SK-N-SH treated with all-trans-retinoic acid at 6 μM for 48 hours (cell line): ENCODE results near the gene RAB31.

ENCODE experiments used
- ATAC-seq: fragments of 200-7000 bp; cut with Tn5 transposase; 3 replicates; pipeline ENCODE4 v1.9.1; 2020; ENCODE audit warnings: mild to moderate bottlenecking, moderate library complexity
- ARNTL ChIP-seq: fragments of 450-650 bp; formaldehyde crosslinking; IDR thresholded peaks from 2 replicates; pipeline ENCODE4 v1.5.0; 2020; ENCODE audit warnings: low read depth, mild to moderate bottlenecking, moderate library complexity, borderline replicate concordance
- BACH2 ChIP-seq: fragments of 250-450 bp; sonication (Bioruptor Pico); IDR thresholded peaks from 2 replicates; pipeline ENCODE4 v1.9.0; 2021; ENCODE audit warnings: mild to moderate bottlenecking, borderline replicate concordance
- CREB5 ChIP-seq: fragments of 250-450 bp; sonication (Bioruptor Pico); IDR thresholded peaks from 2 replicates; pipeline ENCODE4 v1.5.1; 2020; ENCODE audit warnings: low read depth, mild to moderate bottlenecking, moderate library complexity
- CSDC2 ChIP-seq: fragments of 250-450 bp; sonication (Bioruptor Pico); IDR thresholded peaks from 2 replicates; pipeline ENCODE4 v1.5.0; 2020; ENCODE audit warnings: mild to moderate bottlenecking, moderate library complexity
- CSRNP3 ChIP-seq: fragments of 250-450 bp; sonication (Bioruptor Pico); IDR thresholded peaks from 2 replicates; pipeline ENCODE4 v1.5.1; 2021; ENCODE audit warnings: mild to moderate bottlenecking, moderate library complexity
- GLIS3 ChIP-seq: fragments of 250-450 bp; sonication (Bioruptor Pico); IDR thresholded peaks from 2 replicates; pipeline ENCODE4 v1.5.0; 2020; ENCODE audit warnings: mild to moderate bottlenecking, moderate library complexity
- ISL1 ChIP-seq: fragments of 250-450 bp; sonication (Bioruptor Pico); IDR thresholded peaks from 2 replicates; pipeline ENCODE4 v2.1.2; 2022; ENCODE audit warnings: mild to moderate bottlenecking, moderate library complexity
- OSR1 ChIP-seq: fragments of 250-450 bp; sonication (Bioruptor Pico); IDR thresholded peaks from 2 replicates; pipeline ENCODE4 v1.8.0; 2022; ENCODE audit warnings: moderate library complexity, mild to moderate bottlenecking, inconsistent platforms
- PPARA ChIP-seq: fragments of 250-450 bp; sonication (Bioruptor Pico); IDR thresholded peaks from 2 replicates; pipeline ENCODE4 v1.5.0; 2020; ENCODE audit warnings: mild to moderate bottlenecking, borderline replicate concordance
- RARB ChIP-seq: fragments of 250-450 bp; sonication (Bioruptor Pico); IDR thresholded peaks from 2 replicates; pipeline ENCODE4 v1.8.0; 2021; ENCODE audit warnings: mild to moderate bottlenecking, moderate library complexity
- SNAI2 ChIP-seq: fragments of 250-450 bp; sonication (Bioruptor Pico); IDR thresholded peaks from 2 replicates; pipeline ENCODE4 v1.5.0; 2020; ENCODE audit warnings: mild to moderate bottlenecking, moderate library complexity
- TOX ChIP-seq: fragments of 250-450 bp; sonication (Bioruptor Pico); IDR thresholded peaks from 2 replicates; pipeline ENCODE4 v1.8.0; 2021; ENCODE audit warnings: mild to moderate bottlenecking, moderate library complexity, borderline replicate concordance
- ZC3H10 ChIP-seq: fragments of 250-450 bp; sonication (Bioruptor Pico); IDR thresholded peaks from 2 replicates; pipeline ENCODE4 v1.5.1; 2021; ENCODE audit warnings: mild to moderate bottlenecking, moderate library complexity
- ZFP3 ChIP-seq: fragments of 250-450 bp; sonication (Bioruptor Pico); IDR thresholded peaks from 2 replicates; pipeline ENCODE4 v1.5.0; 2020; ENCODE audit warnings: mild to moderate bottlenecking, moderate library complexity
- ZFP30 ChIP-seq: fragments of 450-650 bp; formaldehyde crosslinking; IDR thresholded peaks from 2 replicates; pipeline ENCODE4 v1.5.0; 2022; ENCODE audit warnings: mild to moderate bottlenecking, moderate library complexity
- ZNF565 ChIP-seq: fragments of 450-650 bp; formaldehyde crosslinking; conservative IDR thresholded peaks from 2 replicates; pipeline ENCODE4 v1.5.0; 2020; ENCODE audit warnings: low read depth, mild to moderate bottlenecking, moderate library complexity
- ZNF70 ChIP-seq: fragments of 450-650 bp; formaldehyde crosslinking; IDR thresholded peaks from 2 replicates; pipeline ENCODE4 v1.5.0; 2020; ENCODE audit warnings: mild to moderate bottlenecking, moderate library complexity
- ZNF8 ChIP-seq: fragments of 450-650 bp; formaldehyde crosslinking; IDR thresholded peaks from 2 replicates; pipeline ENCODE4 v1.5.0; 2020; ENCODE audit warnings: mild to moderate bottlenecking, moderate library complexity
- TF ChIP-seq, protein P1 (sequence below): fragments of 250-450 bp; sonication (Bioruptor Pico); IDR thresholded peaks from 2 replicates; pipeline ENCODE4 v1.8.0; 2020; ENCODE audit warnings: mild to moderate bottlenecking, moderate library complexity, borderline replicate concordance
- TF ChIP-seq, protein P2 (sequence below): fragments of 250-450 bp; sonication (Bioruptor Pico); IDR thresholded peaks from 2 replicates; pipeline ENCODE4 v1.8.0; 2021; ENCODE audit warnings: low read depth, mild to moderate bottlenecking, moderate library complexity, borderline replicate concordance

RAB31 gene

GRCh38 chr18:9760641-9761040 is 52.5 kb downstream of the RAB31 start (continued):
- no peak for TF ChIP-seq ARNTL (CRISPR knock-in tag)
- no peak for TF ChIP-seq ZFP3 (CRISPR knock-in tag)
- TF ChIP-seq, all 23 proteins: peak for 0

- ATAC-seq: no peak
- TF ChIP-seq, protein P1, sequence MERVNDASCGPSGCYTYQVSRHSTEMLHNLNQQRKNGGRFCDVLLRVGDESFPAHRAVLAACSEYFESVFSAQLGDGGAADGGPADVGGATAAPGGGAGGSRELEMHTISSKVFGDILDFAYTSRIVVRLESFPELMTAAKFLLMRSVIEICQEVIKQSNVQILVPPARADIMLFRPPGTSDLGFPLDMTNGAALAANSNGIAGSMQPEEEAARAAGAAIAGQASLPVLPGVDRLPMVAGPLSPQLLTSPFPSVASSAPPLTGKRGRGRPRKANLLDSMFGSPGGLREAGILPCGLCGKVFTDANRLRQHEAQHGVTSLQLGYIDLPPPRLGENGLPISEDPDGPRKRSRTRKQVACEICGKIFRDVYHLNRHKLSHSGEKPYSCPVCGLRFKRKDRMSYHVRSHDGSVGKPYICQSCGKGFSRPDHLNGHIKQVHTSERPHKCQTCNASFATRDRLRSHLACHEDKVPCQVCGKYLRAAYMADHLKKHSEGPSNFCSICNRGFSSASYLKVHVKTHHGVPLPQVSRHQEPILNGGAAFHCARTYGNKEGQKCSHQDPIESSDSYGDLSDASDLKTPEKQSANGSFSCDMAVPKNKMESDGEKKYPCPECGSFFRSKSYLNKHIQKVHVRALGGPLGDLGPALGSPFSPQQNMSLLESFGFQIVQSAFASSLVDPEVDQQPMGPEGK: no peak
- no peak for TF ChIP-seq ZNF8
- TF ChIP-seq ZFP3 (CRISPR knock-in tag): no peak
- no peak for TF ChIP-seq BACH2 (CRISPR knock-in tag)
- no peak for TF ChIP-seq ZNF70 (CRISPR knock-in tag)
- no peak for TF ChIP-seq RARB (CRISPR knock-in tag)
- no peak for TF ChIP-seq OSR1 (CRISPR knock-in tag)
- TF ChIP-seq GLIS3 (CRISPR knock-in tag): no peak
- no peak for TF ChIP-seq ZFP30 (CRISPR knock-in tag)
- no peak for TF ChIP-seq CSRNP3 (CRISPR knock-in tag)
- TF ChIP-seq PPARA (CRISPR knock-in tag): no peak
- no peak for TF ChIP-seq ISL1
- no peak for TF ChIP-seq ZC3H10 (CRISPR knock-in tag)
- TF ChIP-seq, all 23 proteins: peak for 0
Observed at GRCh38 chr18:9762526-9762925, 54.4 kb downstream of the RAB31 start.

- no peak for ATAC-seq
- TF ChIP-seq ARNTL (CRISPR knock-in tag): no peak
- TF ChIP-seq ZFP30 (CRISPR knock-in tag): peak; percentile 68
- no peak for TF ChIP-seq ZNF565 (CRISPR knock-in tag)
- no peak for TF ChIP-seq CREB5
- TF ChIP-seq, protein P2, sequence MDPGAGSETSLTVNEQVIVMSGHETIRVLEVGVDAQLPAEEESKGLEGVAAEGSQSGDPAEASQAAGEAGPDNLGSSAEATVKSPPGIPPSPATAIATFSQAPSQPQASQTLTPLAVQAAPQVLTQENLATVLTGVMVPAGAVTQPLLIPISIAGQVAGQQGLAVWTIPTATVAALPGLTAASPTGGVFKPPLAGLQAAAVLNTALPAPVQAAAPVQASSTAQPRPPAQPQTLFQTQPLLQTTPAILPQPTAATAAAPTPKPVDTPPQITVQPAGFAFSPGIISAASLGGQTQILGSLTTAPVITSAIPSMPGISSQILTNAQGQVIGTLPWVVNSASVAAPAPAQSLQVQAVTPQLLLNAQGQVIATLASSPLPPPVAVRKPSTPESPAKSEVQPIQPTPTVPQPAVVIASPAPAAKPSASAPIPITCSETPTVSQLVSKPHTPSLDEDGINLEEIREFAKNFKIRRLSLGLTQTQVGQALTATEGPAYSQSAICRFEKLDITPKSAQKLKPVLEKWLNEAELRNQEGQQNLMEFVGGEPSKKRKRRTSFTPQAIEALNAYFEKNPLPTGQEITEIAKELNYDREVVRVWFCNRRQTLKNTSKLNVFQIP (CRISPR knock-in tag): no peak
- TF ChIP-seq, all 23 proteins: peak for 1
Observed at GRCh38 chr18:9763157-9763556, 55.1 kb downstream of the RAB31 start.

DNA sequence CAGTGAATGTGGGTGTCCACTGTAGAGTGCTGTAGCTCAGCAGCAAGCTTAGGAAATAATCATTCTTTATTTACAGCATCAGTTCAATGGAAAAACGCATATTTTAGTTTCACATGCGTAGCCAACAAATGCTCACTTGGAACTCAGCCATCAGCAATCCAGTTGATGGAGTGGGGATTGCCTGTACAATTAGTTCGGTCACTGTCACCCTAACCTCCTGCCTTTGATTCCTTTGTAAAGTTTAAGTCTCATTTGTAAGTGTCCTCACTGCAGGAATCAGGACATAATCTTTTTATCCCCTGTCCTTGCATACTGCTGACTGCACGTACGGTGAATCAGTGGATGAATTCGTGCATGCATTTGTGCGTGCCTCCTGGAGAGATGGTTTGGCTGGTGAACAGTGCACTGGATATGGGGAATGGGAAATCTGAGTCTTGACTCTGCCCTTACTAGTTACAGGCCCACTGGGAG is 55.9 kb downstream of the RAB31 start:
- no peak for ATAC-seq
- no peak for TF ChIP-seq ZNF565 (CRISPR knock-in tag)
- TF ChIP-seq BACH2 (CRISPR knock-in tag): no peak
- TF ChIP-seq CREB5: no peak
- TF ChIP-seq SNAI2: no peak
- TF ChIP-seq CSDC2 (CRISPR knock-in tag): no peak
- TF ChIP-seq GLIS3 (CRISPR knock-in tag): no peak
- TF ChIP-seq ZFP30 (CRISPR knock-in tag): no peak

DNA sequence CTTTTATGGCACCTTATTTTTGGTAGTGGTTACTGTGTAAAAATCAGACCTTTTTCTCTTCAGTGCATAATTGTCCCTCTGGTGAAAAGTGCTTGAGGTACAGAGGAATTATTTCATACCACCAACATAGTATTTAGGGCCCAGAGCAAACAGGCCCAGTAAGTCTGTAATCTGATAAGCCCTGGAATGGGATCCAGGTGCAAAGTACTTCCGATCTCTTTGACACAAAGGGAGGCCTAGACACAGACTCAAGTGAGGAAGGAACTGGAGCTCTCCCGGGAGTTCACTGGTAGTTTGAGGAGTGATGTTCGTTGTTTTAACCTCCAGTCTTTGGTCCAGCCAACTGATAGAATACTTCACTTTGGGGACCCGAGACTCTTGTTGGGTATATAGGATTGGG is 57.4 kb downstream of the RAB31 start:
- ATAC-seq: no peak
- TF ChIP-seq OSR1 (CRISPR knock-in tag) (no peak), SNAI2 (no peak), CSDC2 (CRISPR knock-in tag) (no peak), ZNF70 (CRISPR knock-in tag) (no peak), TOX (no peak), CSRNP3 (CRISPR knock-in tag) (no peak)
- TF ChIP-seq, protein P2 (CRISPR knock-in tag): no peak
